K562 (cell line): Measurements from ENCODE around the gene FLAD1. TPM values are rescaled to one million over a fixed set of nuclear protein-coding genes. Genes with fewer than 3 reads are reported as not detected.

Experiments used
- DNMT1 ChIP-seq: fragments of 450-650 bp; IDR thresholded peaks from 2 replicates; pipeline ENCODE4 v1.6.1; 2016; ENCODE audit warnings: antibody characterized with exemption, mild to moderate bottlenecking
- FOXM1 ChIP-seq, 2 experiments: fragments of 450-650 bp in 1 of 2; sonication (generic) in 1 of 2; formaldehyde crosslinking in 1 of 2; IDR thresholded peaks; 2 replicates each; pipeline versions ENCODE4 v1.6.1 to v1.9.0; 2017 to 2022; ENCODE audit warnings: low read depth in 2 of 2, mild to moderate bottlenecking in 2 of 2, missing genetic modification reagents in 1 of 2, moderate library complexity in 1 of 2
- GTF2E2 ChIP-seq: fragments of 200-800 bp; sonication (Bioruptor generic); IDR thresholded peaks from 2 replicates; pipeline ENCODE4 v1.6.1; 2016; ENCODE audit warnings: missing genetic modification characterization, missing compliant biosample characterization
- NR2F6 ChIP-seq: fragments of 450-650 bp; formaldehyde crosslinking; IDR thresholded peaks from 2 replicates; pipeline ENCODE4 v1.4.0; 2020; ENCODE audit warnings: mild to moderate bottlenecking
- RBM25 ChIP-seq: fragments of 200-400 bp; formaldehyde crosslinking; IDR thresholded peaks from 2 replicates; pipeline ENCODE4 v1.6.1; 2018; ENCODE audit warnings: low read length, low read depth, moderate library complexity; ENCODE audit not compliant: severe bottlenecking
- SLC30A9 ChIP-seq: fragments of 250-450 bp; sonication (Bioruptor Pico); IDR thresholded peaks from 2 replicates; pipeline ENCODE4 v1.8.0; 2022; ENCODE audit warnings: mild to moderate bottlenecking, moderate library complexity
- SMAD4 ChIP-seq: fragments of 250-450 bp; sonication (Bioruptor Pico); conservative IDR thresholded peaks from 2 replicates; pipeline ENCODE4 v1.8.0; 2021; ENCODE audit warnings: inconsistent platforms, mild to moderate bottlenecking, moderate library complexity
- SMC3 ChIP-seq: conservative IDR thresholded peaks from 2 replicates; pipeline ENCODE4 v1.6.1; 2011; ENCODE audit warnings: low read depth, low read length, improper control_type of control experiment; ENCODE audit not compliant: insufficient read depth
- SRSF1 ChIP-seq: fragments of 200-400 bp; formaldehyde crosslinking; IDR thresholded peaks from 2 replicates; pipeline ENCODE4 v1.6.1; 2017; ENCODE audit warnings: mild to moderate bottlenecking, low read depth, low read length, moderate library complexity
- ZFX ChIP-seq: sonication (generic); formaldehyde crosslinking; IDR thresholded peaks from 2 replicates; pipeline ENCODE4 v1.8.0; 2022; ENCODE audit warnings: mild to moderate bottlenecking, missing genetic modification reagents, moderate library complexity
- ZKSCAN3 ChIP-seq: fragments of 250-450 bp; sonication (Bioruptor Pico); IDR thresholded peaks from 2 replicates; pipeline ENCODE4 v1.4.0; 2020
- ZNF134 ChIP-seq: fragments of 250-450 bp; sonication (Bioruptor Pico); conservative IDR thresholded peaks from 2 replicates; pipeline ENCODE4 v1.4.0; 2020
- ZNF175 ChIP-seq: fragments of 200-800 bp; sonication (Bioruptor generic); IDR thresholded peaks from 2 replicates; pipeline ENCODE4 v1.6.1; 2016; ENCODE audit warnings: low read depth, mild to moderate bottlenecking, missing genetic modification characterization, missing compliant biosample characterization
- ZNF311 ChIP-seq: fragments of 250-450 bp; sonication (Bioruptor Pico); IDR thresholded peaks from 2 replicates; pipeline ENCODE4 v1.4.0; 2020; ENCODE audit warnings: mild to moderate bottlenecking, moderate library complexity
- ZNF408 ChIP-seq: fragments of 250-450 bp; sonication (Bioruptor Pico); IDR thresholded peaks from 2 replicates; pipeline ENCODE4 v1.4.0; 2020; ENCODE audit warnings: low read depth, mild to moderate bottlenecking, moderate library complexity
- polyA plus RNA-seq, 8 experiments: library from polyadenylated mRNA; depleted of rRNA in 4 of 8; stranded (reverse) in 5 of 8; unstranded in 3 of 8; fragments of >200 nt; fragmentation: Nextera tagmentation in 2 of 8; fragmentation: Illumina TruSeq in 1 of 8; extraction: Ambion mirVana in 2 of 8; extraction: Trizol in 1 of 8; gene quantifications; 2 replicates each; pipeline versions ENCODE4 v1.2.1 to v1.2.3, GENCODE V29; 2011 to 2014; ENCODE audit warnings: inconsistent platforms in 1 of 8, missing spikeins in 1 of 8
- total RNA-seq, 7 experiments: library from RNA; depleted of rRNA in 6 of 7; stranded (reverse); fragments of >200 nt in 6 of 7; fragmentation: Illumina TruSeq in 2 of 7; extraction: Trizol in 2 of 7; gene quantifications; 2 replicates each; pipeline versions ENCODE4 v1.2.1 to v1.2.3, GENCODE V29; 2011 to 2021; ENCODE audit warnings: low replicate concordance in 1 of 7
- TF ChIP-seq, protein P1 (sequence below), 2 experiments: IDR thresholded peaks; 2 replicates each; pipeline ENCODE4 v1.6.1; 2011; ENCODE audit warnings: borderline replicate concordance in 1 of 2, control low read depth in 1 of 2, low read depth in 1 of 2, low read length in 1 of 2, mild to moderate bottlenecking in 1 of 2, mixed read lengths in 1 of 2, moderate library complexity in 1 of 2; ENCODE audit not compliant: insufficient read depth in 1 of 2, insufficient read length in 1 of 2, poor library complexity in 1 of 2, severe bottlenecking in 1 of 2; ENCODE audit errors: extremely low read depth in 1 of 2
- TF ChIP-seq, protein P2 (sequence below), 2 experiments: fragments of 250-450 bp in 1 of 2; fragments of 450-650 bp in 1 of 2; sonication (Bioruptor Pico) in 1 of 2; IDR thresholded peaks; 2 replicates each; pipeline versions ENCODE4 v1.6.1 to v1.8.0; 2016 to 2021; ENCODE audit warnings: mild to moderate bottlenecking in 2 of 2, moderate library complexity in 2 of 2, missing compliant biosample characterization in 1 of 2, missing genetic modification characterization in 1 of 2
- TF ChIP-seq, protein P3 (sequence below): fragments of 250-450 bp; sonication (Bioruptor Pico); IDR thresholded peaks from 2 replicates; pipeline ENCODE4 v1.4.0; 2020
- TF ChIP-seq, protein P4 (sequence below): fragments of 150-350 bp; IDR thresholded peaks from 2 replicates; pipeline ENCODE4 v1.6.1; 2014; ENCODE audit warnings: low read depth, mild to moderate bottlenecking, low read length, borderline replicate concordance

FLAD1 gene
- total and polyA plus RNA-seq, 9 of the 15 experiments (the other 6 are each of a cell fraction or from before 2014, with no cell fraction given) = 24.9 to 85.8 (median 67.0) TPM

DNA sequence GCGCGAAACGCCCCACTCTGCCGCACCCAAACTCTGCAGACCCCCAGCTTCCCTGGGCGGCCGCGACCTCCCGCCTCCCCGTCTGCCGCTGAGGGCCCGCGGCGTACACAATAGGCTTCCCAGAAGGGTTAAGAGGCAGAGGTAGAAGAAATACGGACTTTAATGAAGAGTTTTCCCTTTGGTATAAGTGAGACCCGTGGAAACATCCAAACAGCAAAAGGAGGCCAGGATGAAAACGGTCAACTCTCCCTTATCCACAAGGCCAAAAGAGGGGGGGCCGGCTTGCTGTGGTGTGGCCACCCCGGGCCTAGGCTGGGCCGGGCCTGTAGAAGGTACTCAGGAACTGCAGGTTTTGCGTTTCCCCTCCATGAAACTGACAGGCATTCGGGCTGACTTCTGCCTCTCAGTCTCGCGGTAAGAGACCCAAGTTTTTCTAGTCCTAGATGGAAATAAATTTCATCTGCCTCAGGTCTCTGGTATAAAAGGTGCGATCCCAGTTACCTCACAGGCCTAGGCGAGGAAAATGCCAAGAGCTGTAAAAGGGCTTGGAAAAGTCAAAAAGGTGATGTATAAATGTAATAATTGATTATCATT, 20.9 kb upstream of the FLAD1 start (continued):
- TF ChIP-seq, protein P1, sequence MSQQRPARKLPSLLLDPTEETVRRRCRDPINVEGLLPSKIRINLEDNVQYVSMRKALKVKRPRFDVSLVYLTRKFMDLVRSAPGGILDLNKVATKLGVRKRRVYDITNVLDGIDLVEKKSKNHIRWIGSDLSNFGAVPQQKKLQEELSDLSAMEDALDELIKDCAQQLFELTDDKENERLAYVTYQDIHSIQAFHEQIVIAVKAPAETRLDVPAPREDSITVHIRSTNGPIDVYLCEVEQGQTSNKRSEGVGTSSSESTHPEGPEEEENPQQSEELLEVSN (IDR thresholded peaks at IDR 0.05; ENCODE audit: borderline replicate concordance in 1 of 2, extremely low read depth in 1 of 2, insufficient read depth in 1 of 2, insufficient read length in 1 of 2, low read depth in 1 of 2, low read length in 1 of 2, poor library complexity in 1 of 2, severe bottlenecking in 1 of 2) = no peak
- TF ChIP-seq, protein P2, sequence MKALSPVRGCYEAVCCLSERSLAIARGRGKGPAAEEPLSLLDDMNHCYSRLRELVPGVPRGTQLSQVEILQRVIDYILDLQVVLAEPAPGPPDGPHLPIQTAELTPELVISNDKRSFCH (CRISPR knock-in tag; IDR thresholded peaks at IDR 0.05) = no peak
- TF ChIP-seq, protein P2 (tag; IDR thresholded peaks at IDR 0.05) = no peak
- TF ChIP-seq SMC3 (no peak), FOXM1 (IDR thresholded peaks at IDR 0.05; ENCODE audit: low read depth) (no peak), FOXM1 (CRISPR knock-in tag; IDR thresholded peaks at IDR 0.05; ENCODE audit: low read depth) (no peak), ZFX (CRISPR knock-in tag) (peak; percentile 86), SLC30A9 (CRISPR knock-in tag) (0 out of 2 replicates have a peak, but pooled peaks have one; percentile 3), GTF2E2 (no peak), SMAD4 (CRISPR knock-in tag) (no peak), ZKSCAN3 (CRISPR knock-in tag) (no peak), DNMT1 (no peak), ZNF408 (CRISPR knock-in tag) (no peak), ZNF175 (CRISPR knock-in tag) (no peak), ZNF311 (no peak), ZNF134 (no peak), SRSF1 (no peak), NR2F6 (CRISPR knock-in tag) (no peak), RBM25 (no peak)
- TF ChIP-seq, protein P3, sequence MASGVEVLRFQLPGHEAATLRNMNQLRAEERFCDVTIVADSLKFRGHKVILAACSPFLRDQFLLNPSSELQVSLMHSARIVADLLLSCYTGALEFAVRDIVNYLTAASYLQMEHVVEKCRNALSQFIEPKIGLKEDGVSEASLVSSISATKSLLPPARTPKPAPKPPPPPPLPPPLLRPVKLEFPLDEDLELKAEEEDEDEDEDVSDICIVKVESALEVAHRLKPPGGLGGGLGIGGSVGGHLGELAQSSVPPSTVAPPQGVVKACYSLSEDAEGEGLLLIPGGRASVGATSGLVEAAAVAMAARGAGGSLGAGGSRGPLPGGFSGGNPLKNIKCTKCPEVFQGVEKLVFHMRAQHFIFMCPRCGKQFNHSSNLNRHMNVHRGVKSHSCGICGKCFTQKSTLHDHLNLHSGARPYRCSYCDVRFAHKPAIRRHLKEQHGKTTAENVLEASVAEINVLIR = no peak
- TF ChIP-seq, protein P4, sequence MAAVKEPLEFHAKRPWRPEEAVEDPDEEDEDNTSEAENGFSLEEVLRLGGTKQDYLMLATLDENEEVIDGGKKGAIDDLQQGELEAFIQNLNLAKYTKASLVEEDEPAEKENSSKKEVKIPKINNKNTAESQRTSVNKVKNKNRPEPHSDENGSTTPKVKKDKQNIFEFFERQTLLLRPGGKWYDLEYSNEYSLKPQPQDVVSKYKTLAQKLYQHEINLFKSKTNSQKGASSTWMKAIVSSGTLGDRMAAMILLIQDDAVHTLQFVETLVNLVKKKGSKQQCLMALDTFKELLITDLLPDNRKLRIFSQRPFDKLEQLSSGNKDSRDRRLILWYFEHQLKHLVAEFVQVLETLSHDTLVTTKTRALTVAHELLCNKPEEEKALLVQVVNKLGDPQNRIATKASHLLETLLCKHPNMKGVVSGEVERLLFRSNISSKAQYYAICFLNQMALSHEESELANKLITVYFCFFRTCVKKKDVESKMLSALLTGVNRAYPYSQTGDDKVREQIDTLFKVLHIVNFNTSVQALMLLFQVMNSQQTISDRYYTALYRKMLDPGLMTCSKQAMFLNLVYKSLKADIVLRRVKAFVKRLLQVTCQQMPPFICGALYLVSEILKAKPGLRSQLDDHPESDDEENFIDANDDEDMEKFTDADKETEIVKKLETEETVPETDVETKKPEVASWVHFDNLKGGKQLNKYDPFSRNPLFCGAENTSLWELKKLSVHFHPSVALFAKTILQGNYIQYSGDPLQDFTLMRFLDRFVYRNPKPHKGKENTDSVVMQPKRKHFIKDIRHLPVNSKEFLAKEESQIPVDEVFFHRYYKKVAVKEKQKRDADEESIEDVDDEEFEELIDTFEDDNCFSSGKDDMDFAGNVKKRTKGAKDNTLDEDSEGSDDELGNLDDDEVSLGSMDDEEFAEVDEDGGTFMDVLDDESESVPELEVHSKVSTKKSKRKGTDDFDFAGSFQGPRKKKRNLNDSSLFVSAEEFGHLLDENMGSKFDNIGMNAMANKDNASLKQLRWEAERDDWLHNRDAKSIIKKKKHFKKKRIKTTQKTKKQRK = no peak
